ENCODE data around the gene PYROXD2. TPM values are rescaled to one million over a fixed set of nuclear protein-coding genes. Genes with fewer than 3 reads are reported as not detected.

The PYROXD2 gene
- total and polyA plus RNA-seq, 2 of the 13 experiments (the other 11 are each of a cell fraction or from before 2014, with no cell fraction given): 2.0 to 6.2 TPM

DNA sequence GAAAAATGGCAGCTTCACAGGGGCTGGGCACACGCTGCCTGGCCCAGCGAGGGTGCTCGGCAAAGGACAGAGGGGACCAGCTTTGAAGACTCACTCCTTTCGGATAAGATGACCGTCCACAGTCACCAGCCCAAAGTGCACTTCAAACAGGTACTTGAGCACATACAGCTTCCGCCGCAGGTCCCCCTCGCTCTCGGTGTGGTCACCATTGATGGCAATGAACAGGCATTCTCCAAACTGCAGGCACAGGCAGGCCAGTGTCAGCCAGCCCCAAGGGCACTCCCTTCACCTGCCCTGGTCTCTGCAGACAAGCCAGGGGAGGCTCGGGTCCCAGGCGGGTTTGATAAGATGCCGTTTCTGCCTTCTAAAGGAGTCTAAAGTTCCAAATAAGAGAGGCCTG lies 20.2 kb upstream of the PYROXD2 start:
- WGBS (ENCODE audit: low lambda C conversion rate): 93% methylated on average over 5 of the region's 12 CpGs
- in situ Hi-C loops (cut with HindIII; ENCODE audit: extremely low pct_ligation_motif_present, low pct_unique_long_range_greater_than_20kb): no loop called here
- Histone ChIP-seq H3K4me1 (ENCODE audit: insufficient read depth, low read length) (no peaks in the 10 kb centered on the region), H3K27ac (ENCODE audit: extremely low read length, insufficient read depth, low read length) (no peak overlapping the region), H3K79me2 (ENCODE audit: insufficient read depth, low read length) (no peaks in the 10 kb centered on the region), H4K20me1 (ENCODE audit: insufficient read depth, low read length) (no peaks in the 10 kb centered on the region), H3K36me3 (replicated peaks in 1 of 2; ENCODE audit: control insufficient read depth in 1 of 2, insufficient read depth in 2 of 2, low read length in 2 of 2) (peaks cover 18 to 71% of the 10 kb centered on the region in 2 experiments), H2AFZ (ENCODE audit: low read length) (no peak overlapping the region), H3K4me3 (replicated peaks in 1 of 3; ENCODE audit: insufficient read depth in 1 of 3, low read depth in 2 of 3, low read length in 3 of 3) (no peak overlapping the region), H3K9ac (ENCODE audit: insufficient read depth, low read depth, low read length) (no peak overlapping the region), H3K4me2 (ENCODE audit: low read depth, low read length) (no peak overlapping the region), H3K27me3 (ENCODE audit: control insufficient read depth in 1 of 2, insufficient read depth in 2 of 2, low read length in 2 of 2) (no peaks in the 10 kb centered on the region), H3K9me3 (ENCODE audit: low read length) (no peaks in the 10 kb centered on the region)
- DNase-seq (ENCODE audit: low spot score) (no peak), ATAC-seq (no peak), FAIRE-seq (no peak)
- intact Hi-C loops (cut with micrococcal nuclease; ENCODE audit: unreplicated experiment): no loop called here
- ChIA-PET POLR2A (interaction anchor here (1.7 kb wide), 1 partner anchor 9 kb away, joined by 4 read pairs; no protein-coding TSS in a partner anchor), CTCF (ENCODE audit: low intra/inter-chr PET ratio, low total read pairs) (no interaction called here)
- TF ChIP-seq PRPF4 (IDR thresholded peaks at IDR 0.05; ENCODE audit: low read depth, low read length, poor library complexity, severe bottlenecking): no peak
- no peak for TF ChIP-seq HES4 (CRISPR knock-in tag; IDR thresholded peaks at IDR 0.05; ENCODE audit: borderline replicate concordance)
- TF ChIP-seq ZNF451 (CRISPR knock-in tag; IDR thresholded peaks at IDR 0.05): no peak
- no peak for TF ChIP-seq SAP130 (CRISPR knock-in tag; IDR thresholded peaks at IDR 0.05; ENCODE audit: low read depth)
- TF ChIP-seq, protein P1, sequence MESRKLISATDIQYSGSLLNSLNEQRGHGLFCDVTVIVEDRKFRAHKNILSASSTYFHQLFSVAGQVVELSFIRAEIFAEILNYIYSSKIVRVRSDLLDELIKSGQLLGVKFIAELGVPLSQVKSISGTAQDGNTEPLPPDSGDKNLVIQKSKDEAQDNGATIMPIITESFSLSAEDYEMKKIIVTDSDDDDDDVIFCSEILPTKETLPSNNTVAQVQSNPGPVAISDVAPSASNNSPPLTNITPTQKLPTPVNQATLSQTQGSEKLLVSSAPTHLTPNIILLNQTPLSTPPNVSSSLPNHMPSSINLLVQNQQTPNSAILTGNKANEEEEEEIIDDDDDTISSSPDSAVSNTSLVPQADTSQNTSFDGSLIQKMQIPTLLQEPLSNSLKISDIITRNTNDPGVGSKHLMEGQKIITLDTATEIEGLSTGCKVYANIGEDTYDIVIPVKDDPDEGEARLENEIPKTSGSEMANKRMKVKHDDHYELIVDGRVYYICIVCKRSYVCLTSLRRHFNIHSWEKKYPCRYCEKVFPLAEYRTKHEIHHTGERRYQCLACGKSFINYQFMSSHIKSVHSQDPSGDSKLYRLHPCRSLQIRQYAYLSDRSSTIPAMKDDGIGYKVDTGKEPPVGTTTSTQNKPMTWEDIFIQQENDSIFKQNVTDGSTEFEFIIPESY (CRISPR knock-in tag; IDR thresholded peaks at IDR 0.05): no peak
- no peak for TF ChIP-seq ZNF30 (CRISPR knock-in tag; IDR thresholded peaks at IDR 0.05)
- TF ChIP-seq ZNF205 (CRISPR knock-in tag; IDR thresholded peaks at IDR 0.05): no peak
- TF ChIP-seq ZNF550 (CRISPR knock-in tag; IDR thresholded peaks at IDR 0.05; ENCODE audit: borderline replicate concordance): no peak
- BruUV-seq (replicated peaks): no TSS peak
